Measurements from ENCODE around the gene MRTFB.
"Not testable (repeated sequence)": the region's sequence is repeated elsewhere in the genome, so short reads cannot be mapped to it uniquely, and the experiment has no call there.

MRTFB gene, protein sequence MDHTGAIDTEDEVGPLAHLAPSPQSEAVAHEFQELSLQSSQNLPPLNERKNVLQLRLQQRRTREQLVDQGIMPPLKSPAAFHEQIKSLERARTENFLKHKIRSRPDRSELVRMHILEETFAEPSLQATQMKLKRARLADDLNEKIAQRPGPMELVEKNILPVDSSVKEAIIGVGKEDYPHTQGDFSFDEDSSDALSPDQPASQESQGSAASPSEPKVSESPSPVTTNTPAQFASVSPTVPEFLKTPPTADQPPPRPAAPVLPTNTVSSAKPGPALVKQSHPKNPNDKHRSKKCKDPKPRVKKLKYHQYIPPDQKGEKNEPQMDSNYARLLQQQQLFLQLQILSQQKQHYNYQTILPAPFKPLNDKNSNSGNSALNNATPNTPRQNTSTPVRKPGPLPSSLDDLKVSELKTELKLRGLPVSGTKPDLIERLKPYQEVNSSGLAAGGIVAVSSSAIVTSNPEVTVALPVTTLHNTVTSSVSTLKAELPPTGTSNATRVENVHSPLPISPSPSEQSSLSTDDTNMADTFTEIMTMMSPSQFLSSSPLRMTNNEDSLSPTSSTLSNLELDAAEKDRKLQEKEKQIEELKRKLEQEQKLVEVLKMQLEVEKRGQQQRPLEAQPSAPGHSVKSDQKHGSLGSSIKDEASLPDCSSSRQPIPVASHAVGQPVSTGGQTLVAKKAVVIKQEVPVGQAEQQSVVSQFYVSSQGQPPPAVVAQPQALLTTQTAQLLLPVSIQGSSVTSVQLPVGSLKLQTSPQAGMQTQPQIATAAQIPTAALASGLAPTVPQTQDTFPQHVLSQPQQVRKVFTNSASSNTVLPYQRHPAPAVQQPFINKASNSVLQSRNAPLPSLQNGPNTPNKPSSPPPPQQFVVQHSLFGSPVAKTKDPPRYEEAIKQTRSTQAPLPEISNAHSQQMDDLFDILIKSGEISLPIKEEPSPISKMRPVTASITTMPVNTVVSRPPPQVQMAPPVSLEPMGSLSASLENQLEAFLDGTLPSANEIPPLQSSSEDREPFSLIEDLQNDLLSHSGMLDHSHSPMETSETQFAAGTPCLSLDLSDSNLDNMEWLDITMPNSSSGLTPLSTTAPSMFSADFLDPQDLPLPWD

DNA sequence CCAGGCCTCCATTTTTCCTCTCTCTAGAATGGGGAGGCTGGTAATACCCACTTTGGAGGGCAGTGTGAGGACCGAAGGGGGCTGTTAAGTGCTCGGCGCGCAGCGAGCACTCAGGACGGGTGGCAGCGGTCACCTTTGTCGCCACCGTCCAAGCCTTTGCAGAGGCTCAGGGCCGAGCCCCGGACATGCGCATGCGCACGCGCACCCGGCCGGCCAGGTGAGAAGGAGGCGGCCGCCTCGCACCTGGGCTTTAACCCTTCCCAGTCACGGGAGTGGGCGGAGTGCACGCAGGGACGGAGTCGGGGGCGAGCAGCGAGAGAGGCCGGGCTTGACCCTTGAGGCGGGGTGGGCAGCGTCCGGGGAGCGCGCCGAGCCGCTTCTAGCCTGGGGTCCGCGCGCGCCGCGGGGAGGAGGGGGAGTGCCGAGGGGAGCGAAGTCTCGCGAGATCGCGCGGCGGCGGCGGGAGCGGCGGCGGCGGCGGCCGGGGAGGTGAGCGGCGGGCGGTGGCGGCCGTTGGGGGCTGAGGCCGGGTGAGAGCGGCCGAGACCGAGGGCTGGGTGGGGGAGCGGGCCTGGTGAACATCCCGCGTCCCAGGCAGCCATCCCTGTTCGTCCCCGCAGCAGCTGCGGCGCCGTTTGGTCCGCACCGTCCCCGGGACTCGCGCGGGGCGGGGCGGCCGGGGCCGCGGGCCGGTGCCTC lies at the start of gene MRTFB:
Gene MRTFB, plus strand, starts transcription at position 443 of the 699 bp plus-strand sequence. CDS start 69,288 bp downstream, outside the sequence.
- ATAC-seq (peak; percentile 88), DNase-seq (peak; percentile 85)

DNA sequence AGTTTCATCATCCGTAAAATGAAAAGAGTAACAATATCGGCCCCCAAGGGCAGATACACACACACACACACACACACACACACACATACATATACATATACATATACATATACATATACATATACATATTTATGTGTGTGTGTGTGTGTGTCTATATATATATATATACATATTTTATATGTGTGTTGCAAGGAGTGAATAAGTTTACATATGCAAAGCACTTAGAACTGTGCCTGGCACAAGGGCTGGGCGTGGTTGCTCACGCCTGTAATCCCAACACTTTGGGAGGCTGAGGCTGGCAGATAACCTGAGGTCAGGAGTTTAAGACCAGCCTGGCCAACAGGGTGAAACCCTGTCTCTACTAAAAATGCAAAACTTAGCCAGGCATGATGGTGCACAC lies 47.6 kb upstream of the MRTFB start:
- ATAC-seq, DNase-seq: not testable (repeated sequence)

DNA sequence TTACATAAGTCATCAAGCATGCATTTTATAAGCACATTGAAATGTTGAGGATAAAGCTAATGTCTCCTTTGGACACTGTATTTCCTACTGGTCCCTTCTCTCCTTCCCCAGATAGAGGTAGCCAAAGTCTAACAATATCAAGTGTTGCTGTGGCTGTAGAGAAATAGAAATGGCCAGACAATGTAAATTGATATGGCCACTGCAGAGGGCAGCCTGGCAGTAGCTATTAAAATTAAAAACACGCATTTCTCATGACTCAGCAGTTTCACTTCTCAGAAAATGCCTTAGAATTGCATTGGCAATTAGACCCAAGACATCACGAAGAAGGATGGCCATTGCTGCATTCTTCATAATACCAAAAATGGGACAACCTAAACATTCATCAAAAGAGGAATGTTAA lies 46.8 kb upstream of the MRTFB start:
- ATAC-seq (no peak), DNase-seq (no peak)

DNA sequence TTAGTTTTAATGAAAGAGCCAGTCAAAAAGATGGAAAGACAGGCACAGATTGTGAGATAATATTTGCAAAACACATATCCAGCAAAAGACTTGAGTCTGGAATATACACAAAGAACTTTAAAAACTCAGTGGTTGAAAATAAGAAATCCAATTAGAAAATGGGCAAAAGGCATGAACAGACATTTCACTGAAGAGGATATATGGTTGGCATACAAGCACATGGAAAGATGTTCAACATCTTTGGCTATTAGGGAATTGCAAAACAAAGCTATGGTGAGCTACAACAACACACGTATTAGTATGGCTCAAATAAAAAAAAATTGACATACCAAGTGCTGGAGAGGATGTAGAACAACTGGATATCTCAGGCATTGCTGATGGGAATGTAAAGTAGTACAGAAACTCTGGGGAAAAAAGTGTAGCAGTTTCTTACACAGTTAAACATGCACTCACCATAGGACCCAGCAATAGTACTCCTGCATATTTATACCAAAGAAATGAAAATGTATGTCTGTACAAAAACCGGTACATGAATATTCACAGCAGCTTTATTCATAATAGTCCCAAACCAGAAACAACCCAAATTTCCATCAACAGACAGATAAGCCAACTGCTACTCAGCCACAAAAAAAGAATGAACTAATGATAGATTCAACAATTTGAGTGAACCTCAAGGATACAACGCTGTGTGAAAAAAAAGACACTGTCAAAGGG lies 44.4 kb upstream of the MRTFB start:
- DNase-seq: no peak
- ATAC-seq: no peak

DNA sequence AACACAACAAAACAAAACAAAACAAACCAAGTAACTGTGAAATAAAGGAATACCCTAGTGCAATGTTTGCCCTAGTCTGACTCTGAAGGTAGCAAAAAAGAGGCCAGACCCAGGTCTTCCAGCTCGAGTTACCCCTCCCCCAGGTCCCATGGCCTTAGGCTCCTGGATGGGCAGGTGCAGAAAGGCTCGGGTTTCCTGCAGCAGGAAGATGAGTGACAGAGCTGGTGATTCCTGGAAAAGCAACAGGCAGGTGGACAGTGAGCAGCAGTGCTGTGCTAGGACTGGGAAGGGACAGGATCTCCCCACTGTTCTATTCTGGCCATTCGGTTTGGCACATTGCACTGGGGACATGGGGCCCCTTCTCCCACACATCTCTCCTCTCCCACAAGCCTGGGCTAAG lies 42.9 kb upstream of the MRTFB start:
- no peak for ATAC-seq

DNA sequence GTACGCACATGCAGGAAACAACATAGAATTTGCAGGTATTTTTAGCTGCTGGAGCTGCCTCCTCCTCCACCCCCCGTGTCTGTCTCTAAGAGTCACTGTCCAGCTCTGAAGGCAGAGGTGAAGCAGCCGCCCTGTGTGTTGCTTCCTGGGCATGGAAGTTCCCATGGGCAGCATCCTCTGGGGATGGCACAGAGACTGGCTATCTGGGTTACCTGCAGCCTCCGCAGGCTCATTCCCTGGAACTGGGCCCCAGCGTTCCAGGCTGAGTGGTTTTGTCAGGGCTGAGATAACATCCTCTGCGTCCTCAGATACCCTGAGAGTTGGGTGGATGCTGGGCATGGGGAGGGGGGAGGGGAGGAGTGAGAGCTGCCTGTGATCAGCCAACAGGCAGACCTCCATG lies 41.5 kb upstream of the MRTFB start:
- ATAC-seq: no peak
- DNase-seq: no peak

More for the DNA sequence above, 42.9 kb upstream of the MRTFB start:
- DNase-seq: no peak

DNA sequence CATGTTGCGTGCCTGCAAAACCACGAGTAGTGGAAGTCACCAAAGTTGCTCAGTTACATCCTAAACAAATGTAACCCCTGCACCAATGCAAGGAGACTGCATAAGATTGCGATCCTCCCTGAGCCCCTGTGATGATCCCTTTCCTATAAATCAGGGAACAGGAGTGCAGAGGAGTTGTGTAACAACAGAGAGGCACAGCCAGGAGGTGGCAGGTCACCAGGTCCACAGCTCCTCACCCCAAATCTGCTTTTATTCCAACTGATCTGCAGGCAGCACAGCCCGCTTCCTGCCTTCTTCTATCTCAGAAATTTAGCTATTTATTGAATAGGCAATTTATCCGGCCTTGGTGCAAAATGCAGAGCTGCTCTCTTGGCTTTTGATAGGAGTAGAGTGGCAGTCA lies 36.0 kb upstream of the MRTFB start:
- DNase-seq (no peak), ATAC-seq (no peak)

DNA sequence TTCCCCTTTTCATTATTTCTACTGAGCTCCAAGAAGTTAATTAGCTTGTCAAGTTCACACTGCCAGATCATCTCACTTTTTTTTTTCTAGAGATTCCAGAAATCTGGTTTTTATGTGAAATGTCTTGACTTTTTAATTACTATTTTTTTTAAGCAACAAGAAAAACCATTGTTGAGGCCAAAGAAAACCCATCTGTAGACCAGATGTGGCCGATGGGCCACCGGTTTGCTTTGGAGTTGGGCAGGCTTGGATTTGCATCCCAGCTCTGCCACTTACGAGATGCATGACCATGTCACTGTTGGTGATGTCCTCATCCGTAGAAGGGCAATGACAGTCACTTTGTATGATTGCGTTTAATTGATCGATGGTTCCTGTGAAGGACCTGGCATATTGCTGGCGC lies 34.2 kb upstream of the MRTFB start:
- no peak for DNase-seq
- ATAC-seq: no peak

DNA sequence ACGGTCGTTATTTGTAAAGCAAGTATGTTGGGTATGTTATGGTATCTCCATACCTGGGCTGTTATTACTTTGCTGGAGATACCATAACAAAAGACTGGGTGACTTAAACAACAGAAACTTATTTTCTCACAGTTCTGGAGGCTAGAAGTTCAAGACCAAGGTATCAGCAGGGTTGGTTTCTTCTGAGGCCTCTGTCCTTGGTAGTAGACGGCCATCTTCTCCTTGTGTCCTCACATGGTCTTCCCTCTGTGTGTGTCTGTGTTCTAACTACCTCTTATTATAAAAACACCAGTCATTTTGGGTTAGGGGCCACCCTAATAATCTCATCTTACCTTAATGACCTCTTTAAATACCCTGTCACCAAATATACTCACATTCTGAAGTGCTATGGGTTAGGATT lies 33.2 kb upstream of the MRTFB start:
- no peak for DNase-seq
- ATAC-seq: no peak

DNA sequence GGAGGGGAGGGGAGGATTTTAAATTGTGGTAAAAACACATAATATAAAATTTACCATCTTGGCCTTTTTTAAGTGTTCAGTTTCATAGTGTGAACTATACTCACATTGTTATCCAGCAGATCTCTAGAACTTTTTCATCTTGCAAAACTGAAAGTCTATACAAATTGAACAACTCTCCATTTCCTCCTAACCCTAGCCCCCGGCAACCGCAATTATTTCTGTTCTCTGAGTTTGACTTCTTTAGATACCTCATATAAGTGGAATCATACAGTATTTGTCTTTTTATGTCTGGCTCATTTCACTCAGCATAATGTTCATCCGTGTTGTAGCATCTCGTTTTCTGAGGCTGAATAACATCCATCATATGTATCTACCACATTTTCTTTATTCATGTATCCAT lies 30.0 kb upstream of the MRTFB start:
- DNase-seq (no peak), ATAC-seq (no peak)

DNA sequence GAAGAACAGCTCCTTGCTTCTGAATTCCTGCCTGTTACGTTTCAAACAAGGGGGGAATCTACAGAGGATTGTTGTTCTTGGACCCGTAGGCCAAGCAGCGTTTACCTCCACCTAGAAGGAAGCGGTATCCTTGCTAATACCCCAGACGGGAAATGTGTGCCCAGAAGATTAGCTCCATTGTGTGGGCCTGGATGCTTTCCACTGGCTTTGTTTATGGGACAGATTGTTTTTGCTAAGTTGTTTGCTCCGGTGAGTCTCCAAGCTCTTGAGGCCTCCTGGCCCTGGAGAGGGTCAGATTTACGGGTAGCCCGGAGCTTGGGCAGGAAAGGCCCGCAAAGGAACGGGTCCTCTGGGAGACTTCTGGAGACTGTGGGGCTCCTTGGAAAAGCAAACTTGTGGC lies 28.4 kb upstream of the MRTFB start:
- DNase-seq (no peak), ATAC-seq (no peak)

DNA sequence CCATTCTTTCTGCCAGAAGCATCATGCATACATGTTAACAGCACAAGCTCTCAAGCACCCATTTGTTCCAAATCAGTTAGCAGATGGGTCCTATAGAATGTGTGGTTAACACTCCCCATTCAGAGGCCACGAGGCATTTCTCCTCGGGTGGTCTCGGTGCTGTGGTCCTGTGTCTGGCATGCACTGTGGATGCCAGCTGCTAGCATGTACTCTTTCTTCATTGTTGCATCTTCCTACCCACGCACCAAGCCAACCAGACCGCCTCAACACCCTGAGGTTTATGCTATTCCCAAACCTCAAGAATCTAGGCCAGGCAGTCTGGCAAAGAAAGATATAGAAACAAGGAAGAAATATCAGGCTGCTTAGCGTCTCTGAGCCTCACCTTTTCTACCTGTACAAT lies 27.8 kb upstream of the MRTFB start:
- DNase-seq (no peak), ATAC-seq (no peak)

DNA sequence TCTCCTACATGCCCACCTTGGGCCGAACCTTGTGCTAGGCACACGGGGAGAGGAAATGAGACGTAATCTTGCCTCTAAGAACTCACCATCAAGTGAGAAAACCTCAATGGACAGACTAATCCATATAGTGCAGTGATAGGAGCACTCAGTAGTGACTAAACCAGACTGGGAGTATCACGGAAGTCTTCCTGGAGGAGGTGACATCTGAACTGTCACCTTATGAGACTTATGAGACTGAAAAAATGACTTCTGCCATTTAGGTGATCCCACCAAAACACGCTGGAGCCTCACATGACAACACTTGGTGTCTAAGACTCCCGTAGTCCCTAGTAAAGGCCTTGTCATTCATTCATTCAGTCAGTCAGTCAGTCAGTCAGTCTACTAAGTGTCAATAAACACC lies 27.3 kb upstream of the MRTFB start:
- ATAC-seq (no peak), DNase-seq (no peak)

DNA sequence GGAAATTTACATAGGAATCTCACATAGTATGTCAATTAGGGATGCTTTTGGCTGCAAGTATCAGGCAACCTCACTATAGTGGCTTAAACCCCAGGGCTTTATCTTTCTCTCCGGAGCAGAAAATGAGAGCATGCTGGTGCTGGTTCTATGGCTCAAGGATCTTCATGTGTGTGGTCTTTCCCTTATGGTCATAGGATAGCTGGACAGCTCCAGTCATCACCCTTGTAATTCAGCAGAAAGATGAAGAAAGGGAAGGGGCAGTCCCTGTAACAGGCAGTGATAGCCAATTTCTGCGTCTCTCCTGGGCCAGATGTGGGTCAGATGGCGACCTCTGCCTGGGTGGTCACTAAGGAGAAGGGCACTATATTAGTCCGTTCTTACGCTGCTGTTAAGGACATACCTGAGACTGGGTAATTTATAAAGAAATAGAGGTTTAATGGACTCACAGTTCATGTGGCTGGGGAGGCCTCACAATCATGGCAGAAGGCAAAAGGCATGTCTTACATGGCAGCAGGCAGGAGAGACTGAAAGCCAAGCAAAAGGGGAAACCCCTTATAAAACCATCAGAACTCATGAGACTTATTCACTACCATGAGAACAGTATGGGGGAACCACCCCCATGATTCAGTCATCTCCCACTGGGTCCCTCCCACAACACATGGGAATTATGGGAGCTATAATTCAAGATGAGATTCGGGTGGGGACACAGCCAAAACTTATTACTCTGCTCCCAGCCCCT lies 23.8 kb upstream of the MRTFB start:
- ATAC-seq, DNase-seq: not testable (repeated sequence)

DNA sequence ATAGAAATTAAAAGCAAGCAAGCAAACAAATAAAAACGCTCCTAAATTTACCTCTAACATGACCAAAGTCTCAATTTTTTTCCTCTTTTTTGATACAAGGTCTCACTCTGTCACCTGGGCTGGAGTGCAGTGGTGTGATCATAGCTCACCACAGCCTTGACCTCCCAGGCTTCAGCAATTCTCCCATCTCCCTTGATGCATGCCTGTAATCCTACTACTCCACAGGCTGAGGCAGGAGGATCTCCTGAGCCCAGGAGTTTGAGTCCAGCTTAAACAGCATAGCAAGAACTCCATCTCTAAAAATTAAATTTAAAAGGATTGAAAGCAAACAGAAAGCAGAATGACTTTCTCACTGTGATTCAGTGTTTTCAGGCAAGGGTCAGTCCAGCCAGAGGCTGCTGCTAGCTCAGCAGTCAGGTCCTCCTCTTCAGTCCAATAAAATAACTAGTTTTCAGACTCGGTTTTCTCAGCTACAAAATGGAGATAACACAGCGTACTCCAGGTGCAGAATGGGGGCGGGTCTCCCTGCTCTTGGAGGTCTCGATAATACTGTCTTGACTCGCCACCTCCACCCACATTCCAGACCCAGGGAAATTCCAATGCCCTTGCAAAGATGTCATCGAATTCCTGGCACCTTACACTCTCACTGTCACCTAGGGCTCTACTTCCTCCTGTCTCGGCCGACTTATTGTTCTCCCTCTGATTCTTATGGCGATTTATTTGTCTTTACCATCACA lies 20.7 kb upstream of the MRTFB start:
- ATAC-seq (no peak), DNase-seq (no peak)

DNA sequence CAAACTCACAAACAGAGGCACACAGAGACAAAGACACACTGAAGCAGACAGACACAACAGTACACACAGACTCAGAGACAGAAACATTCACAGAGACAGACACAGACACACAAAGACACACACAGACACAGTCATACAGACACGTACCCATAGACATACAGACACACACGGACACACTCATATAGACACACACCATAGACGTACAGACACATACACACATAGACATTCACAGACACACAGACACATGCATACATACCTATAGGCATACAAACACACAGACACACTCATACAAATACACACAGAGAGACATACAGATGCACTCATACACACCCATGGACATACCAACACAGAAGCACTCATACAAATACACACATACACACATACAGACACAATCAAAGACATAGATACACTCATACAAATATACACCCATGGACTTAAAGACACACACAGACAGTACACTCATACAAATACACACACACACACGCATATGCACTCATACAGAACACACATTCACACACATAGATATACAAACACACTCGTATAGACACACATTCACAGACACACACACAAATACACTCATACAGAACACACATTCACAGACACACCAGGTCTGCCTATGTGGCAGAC lies 19.9 kb upstream of the MRTFB start:
- DNase-seq (no peak), ATAC-seq (no peak)

DNA sequence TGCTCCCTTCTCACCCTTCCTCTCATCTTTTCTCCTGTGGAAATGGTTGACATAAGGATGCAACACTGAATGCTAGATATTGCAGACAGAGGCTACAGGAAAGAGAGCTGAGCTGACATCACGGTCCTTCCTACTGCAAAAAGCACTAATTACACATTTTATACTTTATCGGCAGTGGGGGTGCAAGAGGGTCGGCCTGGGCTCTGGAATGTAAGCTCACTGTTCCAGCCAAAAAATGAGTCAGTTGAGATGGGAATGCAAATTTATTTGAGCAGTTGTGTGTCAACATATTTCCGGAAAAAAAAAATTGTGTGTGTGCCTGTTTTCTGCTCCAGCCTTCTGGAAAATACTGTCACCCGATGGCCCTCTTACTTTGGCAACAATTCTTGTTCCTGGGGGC lies 14.1 kb upstream of the MRTFB start:
- no peak for ATAC-seq
- DNase-seq: no peak

DNA sequence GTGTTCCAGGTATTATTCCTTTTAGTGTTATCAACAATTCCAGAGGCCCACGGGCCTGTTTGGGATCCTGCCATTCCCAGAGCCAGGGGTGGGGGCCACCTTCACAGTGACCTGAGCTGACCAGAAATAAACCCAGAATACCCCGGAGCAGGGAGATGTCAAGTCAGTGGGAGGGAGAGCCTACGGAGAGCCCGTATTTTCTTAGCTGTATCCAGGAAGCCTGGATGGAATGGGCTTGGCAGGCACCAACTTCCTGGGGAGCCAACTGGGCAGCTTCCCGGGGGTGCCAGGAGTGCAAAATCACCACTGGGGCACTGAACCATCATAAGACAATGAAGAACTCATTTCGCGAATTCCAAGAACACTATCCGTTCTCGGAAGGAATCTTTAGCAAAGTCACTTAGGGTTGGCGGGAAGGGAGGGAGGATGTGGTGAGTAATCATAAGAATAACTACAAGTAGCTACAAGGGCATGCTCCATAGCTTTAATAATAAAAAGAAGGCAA lies 13.2 kb upstream of the MRTFB start:
- DNase-seq (no peak), ATAC-seq (no peak)

DNA sequence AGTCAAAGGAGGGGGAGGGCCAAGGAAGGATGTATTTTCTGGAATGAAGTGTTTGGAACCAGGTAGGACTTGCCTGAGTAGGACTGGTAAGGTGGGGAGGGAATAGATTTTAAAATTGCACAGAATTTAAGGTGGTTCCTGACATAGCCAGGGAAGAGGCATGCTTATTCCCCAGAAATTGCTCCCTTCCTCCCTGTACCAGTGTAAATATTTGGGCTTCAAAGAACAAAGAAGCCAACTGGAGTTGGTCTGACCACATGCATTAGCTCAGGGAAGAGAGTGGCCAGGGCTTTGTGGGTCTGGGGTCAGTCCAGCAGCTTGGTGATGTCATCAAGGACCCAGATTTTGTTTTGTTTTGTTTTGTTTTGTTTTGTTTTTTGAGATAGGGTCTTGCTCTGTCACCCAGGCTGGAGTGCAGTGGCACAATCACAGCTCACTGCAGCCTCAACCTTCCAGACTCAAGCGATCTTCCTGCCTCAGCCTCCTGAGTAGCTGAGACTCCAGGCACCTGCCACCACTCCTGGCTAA lies 9.3 kb upstream of the MRTFB start:
- DNase-seq: no peak

More for the DNA sequence above, 9.3 kb upstream of the MRTFB start:
- ATAC-seq: no peak

All from stimulated activated naive CD8-positive, alpha-beta T cell treated with anti-CD3 and anti-CD28 coated beads, Interleukin-15, Interleukin-2, amounts not matched to agents 100 U/mL and 50 U/mL, for 24 hours (primary cell).